Astrocyte of the cerebellum (primary cell): Measurements from ENCODE around the gene ITPK1.

Source experiments
- DNase-seq: peaks from one replicate; pipeline ENCODE4 v3.0.0-alpha.2; 2011; ENCODE audit warnings: low read depth
- H3K4me3 ChIP-seq: 2 replicates; pipeline ENCODE4 v1.5.1; 2011; ENCODE audit warnings: mild to moderate bottlenecking, low read depth, low read length, moderate library complexity
- in situ Hi-C: cut with HindIII; loops from 2 replicates; pipeline ENCODE4 v1.10.0; 2017; ENCODE audit warnings: low sequenced_read_pairs
- TF ChIP-seq, protein P1 (sequence below): IDR thresholded peaks from 2 replicates; pipeline ENCODE4 v1.5.1; 2012; ENCODE audit warnings: low read length, low read depth, moderate library complexity, mild to moderate bottlenecking; ENCODE audit errors: missing control alignments

Gene ITPK1

DNA sequence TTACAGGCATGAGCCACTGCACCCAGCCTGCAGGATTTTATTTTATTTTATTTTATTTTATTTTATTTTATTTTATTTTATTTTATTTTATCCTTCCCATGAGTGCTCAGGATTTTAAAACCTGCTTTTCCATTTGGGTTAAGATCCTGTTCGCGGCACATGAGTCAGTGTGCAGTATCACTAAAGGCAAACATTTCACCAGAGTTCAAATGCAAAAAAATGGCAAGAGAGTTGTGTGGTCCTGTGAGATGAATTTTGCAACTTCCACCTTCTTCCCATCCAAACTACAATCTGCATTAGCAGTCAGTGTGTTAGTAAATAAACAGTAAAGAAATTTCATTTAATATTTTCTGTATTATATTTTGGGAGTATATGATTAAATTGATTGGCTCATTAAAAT, 39.9 kb upstream of the ITPK1 start:
- in situ Hi-C loops = no loop called here
- no peak for DNase-seq
- TF ChIP-seq, protein P1, sequence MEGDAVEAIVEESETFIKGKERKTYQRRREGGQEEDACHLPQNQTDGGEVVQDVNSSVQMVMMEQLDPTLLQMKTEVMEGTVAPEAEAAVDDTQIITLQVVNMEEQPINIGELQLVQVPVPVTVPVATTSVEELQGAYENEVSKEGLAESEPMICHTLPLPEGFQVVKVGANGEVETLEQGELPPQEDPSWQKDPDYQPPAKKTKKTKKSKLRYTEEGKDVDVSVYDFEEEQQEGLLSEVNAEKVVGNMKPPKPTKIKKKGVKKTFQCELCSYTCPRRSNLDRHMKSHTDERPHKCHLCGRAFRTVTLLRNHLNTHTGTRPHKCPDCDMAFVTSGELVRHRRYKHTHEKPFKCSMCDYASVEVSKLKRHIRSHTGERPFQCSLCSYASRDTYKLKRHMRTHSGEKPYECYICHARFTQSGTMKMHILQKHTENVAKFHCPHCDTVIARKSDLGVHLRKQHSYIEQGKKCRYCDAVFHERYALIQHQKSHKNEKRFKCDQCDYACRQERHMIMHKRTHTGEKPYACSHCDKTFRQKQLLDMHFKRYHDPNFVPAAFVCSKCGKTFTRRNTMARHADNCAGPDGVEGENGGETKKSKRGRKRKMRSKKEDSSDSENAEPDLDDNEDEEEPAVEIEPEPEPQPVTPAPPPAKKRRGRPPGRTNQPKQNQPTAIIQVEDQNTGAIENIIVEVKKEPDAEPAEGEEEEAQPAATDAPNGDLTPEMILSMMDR = no peak
- no peak overlapping the region for H3K4me3 ChIP-seq

DNA sequence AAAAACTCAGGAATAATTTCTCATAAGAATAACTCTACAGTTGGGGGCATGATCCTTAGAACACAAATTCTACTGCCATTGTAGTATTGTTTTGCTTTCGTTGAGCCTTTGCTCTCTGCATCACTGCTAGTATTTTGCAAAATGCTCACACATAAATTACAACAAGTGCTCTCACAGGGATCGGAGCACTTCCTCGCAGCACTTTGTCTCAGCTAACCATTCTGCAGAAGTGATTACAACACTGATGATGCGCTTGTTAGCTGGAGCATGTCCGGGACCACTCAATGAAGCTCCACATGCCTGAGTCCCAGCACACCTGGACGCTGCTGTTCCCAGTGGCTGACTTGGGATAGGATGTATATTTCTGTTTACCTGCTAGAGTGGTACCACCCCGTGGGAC, 37.4 kb upstream of the ITPK1 start:
- TF ChIP-seq, protein P1 = no peak
- in situ Hi-C loops = no loop called here
- DNase-seq = no peak
- H3K4me3 ChIP-seq = no peak overlapping the region

DNA sequence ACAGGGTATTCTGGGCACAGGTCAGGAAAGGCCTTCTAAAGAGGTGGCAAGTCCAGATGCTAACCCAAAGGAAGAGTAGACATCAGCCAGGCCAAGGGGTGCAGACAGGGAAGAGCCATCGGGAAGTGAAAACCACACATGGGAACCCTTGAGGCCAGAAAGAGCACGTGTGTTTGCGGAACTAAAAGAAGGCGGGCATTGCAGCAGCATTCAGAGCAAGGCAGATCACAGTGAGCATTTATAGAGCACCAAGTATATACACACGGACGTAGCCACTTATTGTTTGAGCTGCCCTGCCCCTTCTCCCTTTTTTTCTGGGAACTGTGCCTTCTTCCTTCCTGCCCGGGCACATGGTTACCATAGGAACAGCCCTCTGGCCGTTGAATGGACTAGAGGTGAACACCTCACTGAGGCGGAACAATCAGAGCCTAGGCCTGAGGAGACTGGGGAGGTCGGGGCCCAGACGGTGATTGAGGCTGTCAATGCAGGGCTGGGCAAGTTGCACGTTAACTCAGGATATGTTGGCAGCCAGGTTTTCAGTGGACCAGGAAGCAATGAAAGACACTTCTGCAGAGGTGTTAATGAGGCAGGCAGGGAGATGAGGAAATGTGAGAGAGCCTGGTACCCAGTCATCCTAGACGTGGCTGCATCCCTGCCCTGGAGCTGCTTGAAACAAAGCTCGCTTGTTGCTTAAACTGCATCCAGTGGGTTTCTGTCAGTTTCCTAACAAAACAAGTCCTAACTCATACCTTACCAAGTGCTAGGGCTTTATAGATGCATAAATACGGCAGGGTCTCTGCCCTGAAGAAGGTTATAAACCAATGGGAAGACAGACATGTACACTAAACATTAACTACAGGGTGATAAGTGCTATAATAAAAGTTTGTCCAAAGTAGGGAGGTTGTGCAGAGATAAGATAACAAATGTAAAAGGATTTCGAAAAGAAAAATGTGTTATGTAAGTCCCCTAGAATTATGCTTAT, 34.8 kb upstream of the ITPK1 start:
- no peak for DNase-seq
- TF ChIP-seq, protein P1 = no peak
- in situ Hi-C loops = no loop called here
- no peak overlapping the region for H3K4me3 ChIP-seq

DNA sequence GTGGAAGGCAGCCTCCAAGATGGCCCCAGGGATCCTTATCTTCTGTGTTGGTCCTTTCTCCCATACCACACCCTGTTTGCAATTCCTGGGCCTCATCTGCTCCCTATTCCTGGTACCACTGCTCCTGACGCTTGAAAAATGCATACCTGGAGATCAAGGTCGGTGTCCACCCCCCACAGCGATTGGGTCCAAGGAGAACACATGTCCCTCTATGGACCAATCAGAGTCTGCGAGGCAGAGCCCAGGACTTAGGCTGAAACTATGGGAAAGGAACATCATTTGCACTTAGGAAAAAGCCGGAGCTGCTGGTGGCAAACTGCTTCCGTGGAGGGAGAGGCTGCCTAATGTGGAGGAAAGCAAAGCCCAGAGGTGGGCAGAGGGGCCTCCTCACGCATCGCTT, 33.3 kb upstream of the ITPK1 start:
- TF ChIP-seq, protein P1 = no peak
- no peak for DNase-seq
- no peak overlapping the region for H3K4me3 ChIP-seq
- in situ Hi-C loops = no loop called here

DNA sequence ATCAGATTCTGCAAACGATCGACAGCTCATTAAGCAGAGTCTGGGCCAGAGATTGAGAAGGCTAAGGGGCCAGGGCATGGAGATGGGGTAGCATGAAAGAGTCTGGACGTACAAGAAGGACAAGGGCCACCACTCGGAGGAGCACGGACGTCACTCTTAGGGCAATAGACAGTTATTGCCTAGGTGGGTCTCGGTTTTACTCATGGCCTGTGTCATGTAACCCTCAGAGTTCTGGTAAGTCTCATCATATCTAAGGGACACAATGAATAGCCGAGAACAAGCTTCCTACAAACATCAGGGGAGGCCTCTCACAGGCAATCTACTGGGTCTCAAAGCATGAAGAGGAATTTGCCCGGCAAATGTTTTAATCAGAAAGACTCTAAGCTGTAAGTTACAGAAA, 30.4 kb upstream of the ITPK1 start:
- DNase-seq = no peak
- in situ Hi-C loops = no loop called here
- TF ChIP-seq, protein P1 = no peak
- H3K4me3 ChIP-seq = no peak overlapping the region

DNA sequence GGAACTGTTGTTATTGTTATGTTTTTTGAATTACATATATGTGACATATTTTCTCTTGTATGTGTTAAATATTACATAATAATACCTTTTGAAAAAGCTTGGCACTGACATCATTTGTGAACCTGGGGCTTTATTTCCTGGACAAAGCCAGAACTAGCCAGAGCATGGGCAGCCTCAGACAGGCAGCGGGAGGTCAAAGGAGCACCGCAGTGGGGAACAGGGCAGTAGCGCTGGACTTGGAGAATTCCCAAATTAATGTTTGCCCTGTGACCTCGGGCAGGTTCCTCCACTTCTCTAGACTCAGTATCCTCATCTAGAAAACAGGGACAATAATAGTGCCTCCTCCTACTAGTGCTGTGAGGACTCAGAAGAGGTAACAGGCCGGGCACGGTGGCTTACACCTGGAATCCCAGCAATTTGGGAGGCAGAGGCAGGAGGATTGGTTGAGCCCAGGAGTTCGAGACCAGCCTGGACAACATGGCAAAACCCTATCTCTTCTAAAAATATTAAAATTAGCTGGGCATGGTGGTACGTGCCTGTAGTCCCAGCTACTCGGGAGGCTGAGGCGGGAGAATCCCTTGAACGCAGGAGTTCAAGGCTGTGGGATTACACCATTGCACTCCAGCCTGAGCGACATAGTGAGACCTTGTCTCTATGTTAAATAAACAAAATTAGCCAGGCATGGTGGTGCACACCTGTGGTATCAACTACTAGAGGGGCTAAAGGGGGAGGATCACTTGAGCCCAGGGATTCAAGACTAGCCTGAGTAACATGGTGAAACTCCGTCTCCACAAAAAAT, 27.3 kb upstream of the ITPK1 start:
- TF ChIP-seq, protein P1 = no peak
- in situ Hi-C loops = no loop called here
- H3K4me3 ChIP-seq = no peak overlapping the region
- no peak for DNase-seq
